ENCODE measurements around the gene SNPH.

The SNPH gene

GRCh38 chr20:1308702-1309095, 42.6 kb downstream of the SNPH start:
- TF ChIP-seq CEBPB (IDR thresholded peaks at IDR 0.05) (no peak), EP300 (IDR thresholded peaks at IDR 0.05; ENCODE audit: borderline replicate concordance) (no peak), YY1 (IDR thresholded peaks at IDR 0.05; ENCODE audit: low read depth) (no peak), ZBTB7A (IDR thresholded peaks at IDR 0.05; ENCODE audit: low read depth) (no peak), FOXM1 (IDR thresholded peaks at IDR 0.05; ENCODE audit: borderline replicate concordance, low read depth) (no peak), CREB1 (IDR thresholded peaks at IDR 0.05; ENCODE audit: low read depth) (no peak), RAD21 (IDR thresholded peaks at IDR 0.05; ENCODE audit: low read depth) (no peak), TCF12 (IDR thresholded peaks at IDR 0.05; ENCODE audit: low read depth) (no peak), TEAD4 (IDR thresholded peaks at IDR 0.05) (no peak), TAF1 (IDR thresholded peaks at IDR 0.05; ENCODE audit: low read depth) (no peak)

DNA sequence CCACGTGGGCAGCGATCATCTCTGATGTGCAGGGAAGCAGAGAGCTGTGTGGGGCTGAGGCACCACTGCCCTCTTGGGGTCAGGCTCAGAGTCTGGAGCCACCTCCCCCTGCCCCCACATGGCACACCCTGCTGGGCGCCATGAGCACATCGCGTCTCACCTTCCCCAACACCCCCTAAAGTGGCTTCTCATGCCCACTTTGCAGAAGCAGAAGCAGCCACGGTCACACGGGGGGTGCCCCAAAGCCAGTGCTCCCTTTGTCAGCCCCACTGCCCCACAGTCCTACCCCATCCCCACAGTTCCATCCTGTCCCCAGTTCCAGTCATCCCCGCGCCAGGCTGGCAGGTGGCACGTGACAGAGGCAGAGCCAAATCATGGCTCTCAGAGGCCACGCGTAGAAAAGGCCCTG, 43.3 kb downstream of the SNPH start:
- TF ChIP-seq TCF12 (IDR thresholded peaks at IDR 0.05; ENCODE audit: low read depth), result no peak
- no peak for TF ChIP-seq NFIC (IDR thresholded peaks at IDR 0.05)
- TF ChIP-seq EP300 (IDR thresholded peaks at IDR 0.05; ENCODE audit: borderline replicate concordance), result no peak
- TF ChIP-seq YY1 (IDR thresholded peaks at IDR 0.05; ENCODE audit: low read depth), result no peak
- TF ChIP-seq TEAD4 (IDR thresholded peaks at IDR 0.05), result no peak
- TF ChIP-seq, protein P1, sequence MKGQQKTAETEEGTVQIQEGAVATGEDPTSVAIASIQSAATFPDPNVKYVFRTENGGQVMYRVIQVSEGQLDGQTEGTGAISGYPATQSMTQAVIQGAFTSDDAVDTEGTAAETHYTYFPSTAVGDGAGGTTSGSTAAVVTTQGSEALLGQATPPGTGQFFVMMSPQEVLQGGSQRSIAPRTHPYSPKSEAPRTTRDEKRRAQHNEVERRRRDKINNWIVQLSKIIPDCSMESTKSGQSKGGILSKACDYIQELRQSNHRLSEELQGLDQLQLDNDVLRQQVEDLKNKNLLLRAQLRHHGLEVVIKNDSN (IDR thresholded peaks at IDR 0.05), result no peak
- no peak for TF ChIP-seq RAD21 (IDR thresholded peaks at IDR 0.05; ENCODE audit: low read depth)
- no peak for TF ChIP-seq TAF1 (IDR thresholded peaks at IDR 0.05; ENCODE audit: low read depth)
- no peak for TF ChIP-seq CEBPB (IDR thresholded peaks at IDR 0.05)

DNA sequence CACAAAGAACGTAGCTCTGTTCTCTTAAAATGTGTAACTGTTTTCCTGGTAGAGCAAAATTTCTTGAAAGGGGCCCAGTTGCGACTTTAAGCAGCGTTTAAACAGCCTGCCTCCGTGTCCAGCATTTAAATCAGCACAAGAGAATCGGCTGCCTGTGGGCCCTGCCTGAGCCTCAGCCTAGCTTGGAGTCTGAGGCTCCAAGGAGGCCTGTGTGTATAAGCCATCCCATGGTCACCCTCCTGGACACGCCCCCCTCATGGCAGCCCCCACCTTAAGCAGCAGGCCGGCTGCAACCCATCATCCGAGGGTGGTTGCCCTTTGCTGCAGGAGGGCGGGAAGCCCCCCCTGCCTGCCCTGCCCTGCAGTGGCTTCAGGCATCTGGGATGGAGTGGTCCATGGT, 44.0 kb downstream of the SNPH start:
- TF ChIP-seq, protein P1 (IDR thresholded peaks at IDR 0.05), result no peak
- no peak for TF ChIP-seq CREB1 (IDR thresholded peaks at IDR 0.05; ENCODE audit: low read depth)
- TF ChIP-seq NFIC (IDR thresholded peaks at IDR 0.05), result no peak
- no peak for TF ChIP-seq YY1 (IDR thresholded peaks at IDR 0.05; ENCODE audit: low read depth)
- no peak for TF ChIP-seq TCF12 (IDR thresholded peaks at IDR 0.05; ENCODE audit: low read depth)
- no peak for TF ChIP-seq TEAD4 (IDR thresholded peaks at IDR 0.05)
- TF ChIP-seq FOXM1 (IDR thresholded peaks at IDR 0.05; ENCODE audit: borderline replicate concordance, low read depth), result no peak
- TF ChIP-seq EGR1 (IDR thresholded peaks at IDR 0.05), result no peak
- no peak for TF ChIP-seq REST (IDR thresholded peaks at IDR 0.05; ENCODE audit: low read depth)
- TF ChIP-seq CEBPB (IDR thresholded peaks at IDR 0.05), result no peak
- no peak for TF ChIP-seq TAF1 (IDR thresholded peaks at IDR 0.05; ENCODE audit: low read depth)
- no peak for TF ChIP-seq EP300 (IDR thresholded peaks at IDR 0.05; ENCODE audit: borderline replicate concordance)
- TF ChIP-seq, protein P2, sequence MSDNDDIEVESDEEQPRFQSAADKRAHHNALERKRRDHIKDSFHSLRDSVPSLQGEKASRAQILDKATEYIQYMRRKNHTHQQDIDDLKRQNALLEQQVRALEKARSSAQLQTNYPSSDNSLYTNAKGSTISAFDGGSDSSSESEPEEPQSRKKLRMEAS (IDR thresholded peaks at IDR 0.05), result no peak
- no peak for TF ChIP-seq ZBTB7A (IDR thresholded peaks at IDR 0.05; ENCODE audit: low read depth)
- TF ChIP-seq RAD21 (IDR thresholded peaks at IDR 0.05; ENCODE audit: low read depth), result no peak

GRCh38 chr20:1310506-1311190, 44.6 kb downstream of the SNPH start:
- TF ChIP-seq REST (IDR thresholded peaks at IDR 0.05; ENCODE audit: low read depth) (no peak), YY1 (IDR thresholded peaks at IDR 0.05; ENCODE audit: low read depth) (no peak), NFIC (IDR thresholded peaks at IDR 0.05) (no peak), FOXM1 (IDR thresholded peaks at IDR 0.05; ENCODE audit: borderline replicate concordance, low read depth) (no peak), CEBPB (IDR thresholded peaks at IDR 0.05) (no peak), TEAD4 (IDR thresholded peaks at IDR 0.05) (no peak), TCF12 (IDR thresholded peaks at IDR 0.05; ENCODE audit: low read depth) (no peak), EGR1 (IDR thresholded peaks at IDR 0.05) (no peak), EP300 (IDR thresholded peaks at IDR 0.05; ENCODE audit: borderline replicate concordance) (no peak), RAD21 (IDR thresholded peaks at IDR 0.05; ENCODE audit: low read depth) (no peak), ZBTB7A (IDR thresholded peaks at IDR 0.05; ENCODE audit: low read depth) (no peak), TAF1 (IDR thresholded peaks at IDR 0.05; ENCODE audit: low read depth) (no peak), CREB1 (IDR thresholded peaks at IDR 0.05; ENCODE audit: low read depth) (no peak)
- TF ChIP-seq, protein P2 (IDR thresholded peaks at IDR 0.05), result no peak
- TF ChIP-seq, protein P1 (IDR thresholded peaks at IDR 0.05), result no peak

GRCh38 chr20:1312308-1312707, 46.2 kb downstream of the SNPH start:
- no peak for TF ChIP-seq ZBTB7A (IDR thresholded peaks at IDR 0.05; ENCODE audit: low read depth)
- TF ChIP-seq CREB1 (IDR thresholded peaks at IDR 0.05; ENCODE audit: low read depth), result no peak
- no peak for TF ChIP-seq EGR1 (IDR thresholded peaks at IDR 0.05)
- no peak for TF ChIP-seq YY1 (IDR thresholded peaks at IDR 0.05; ENCODE audit: low read depth)
- TF ChIP-seq, protein P1 (IDR thresholded peaks at IDR 0.05), result no peak
- TF ChIP-seq TCF12 (IDR thresholded peaks at IDR 0.05; ENCODE audit: low read depth), result no peak
- no peak for TF ChIP-seq TAF1 (IDR thresholded peaks at IDR 0.05; ENCODE audit: low read depth)

Data from Ishikawa (cell line).